PC-9 (cell line): ENCODE data around the gene TAF4. TPM values are rescaled to one million over a fixed set of nuclear protein-coding genes. Genes with fewer than 3 reads are reported as not detected.

Experiments used
- BruUV-seq: library from RNA; stranded (reverse); fragments of 400-500 nt; replicated peaks from 2 replicates; lab custom pipeline; 2021; lab: Mats Ljungman, UMichigan
- CTCF ChIA-PET: fragments of 300-600 bp; sonication (Branson Sonifier 250); formaldehyde crosslinking; loops from one replicate; lab custom pipeline; 2022; ENCODE audit warnings: antibody characterized with exemption; lab: Charles Lee
- POLR2A ChIA-PET: fragments of 300-600 bp; sonication (Branson Sonifier 250); formaldehyde crosslinking; loops from one replicate; lab custom pipeline; 2022; ENCODE audit warnings: antibody characterized with exemption; ENCODE audit not compliant: unreplicated experiment; lab: Charles Lee
- DNase-seq, 2 experiments: peaks; one replicate each; pipeline versions ENCODE4 v3.0.0 to v3.0.0-alpha.2; 2015 to 2022; ENCODE audit warnings: mixed read lengths in 1 of 2
- H2AFZ ChIP-seq: fragments of 200-600 bp; sonication (generic); 2 replicates; pipeline ENCODE4 v1.8.1; 2017; ENCODE audit warnings: antibody characterized with exemption
- H3F3A ChIP-seq: fragments of 200-600 bp; sonication (generic); 2 replicates; pipeline ENCODE4 v1.8.1; 2017; ENCODE audit warnings: antibody characterized with exemption, mild to moderate bottlenecking, low read depth; ENCODE audit not compliant: insufficient read depth
- H3K27ac ChIP-seq: fragments of 200-600 bp; sonication (generic); 2 replicates; pipeline ENCODE4 v1.6.1; 2016; ENCODE audit warnings: mixed run types
- H3K27me3 ChIP-seq: fragments of 200-600 bp; sonication (generic); 2 replicates; pipeline ENCODE4 v1.6.1; 2016; ENCODE audit warnings: low read depth, mixed run types; ENCODE audit not compliant: insufficient read depth
- H3K36me3 ChIP-seq: fragments of 200-600 bp; sonication (generic); 2 replicates; pipeline ENCODE4 v1.6.1; 2016; ENCODE audit warnings: low read depth, mixed run types
- H3K4me1 ChIP-seq: fragments of 200-600 bp; sonication (generic); replicated peaks from 2 replicates; pipeline ENCODE4 v1.6.1; 2016; ENCODE audit warnings: mixed run types; ENCODE audit not compliant: insufficient read depth
- H3K4me2 ChIP-seq: fragments of 200-600 bp; sonication (generic); 2 replicates; pipeline ENCODE4 v1.6.1; 2017; ENCODE audit warnings: mixed run types
- H3K4me3 ChIP-seq: fragments of 200-600 bp; sonication (generic); 2 replicates; pipeline ENCODE4 v1.6.1; 2016; ENCODE audit warnings: mixed run types
- H3K79me2 ChIP-seq: fragments of 200-600 bp; sonication (generic); 2 replicates; pipeline ENCODE4 v1.6.1; 2017; ENCODE audit warnings: low read depth, mixed run types
- H3K9me2 ChIP-seq: fragments of 200-600 bp; sonication (generic); 2 replicates; pipeline ENCODE4 v1.8.1; 2017; ENCODE audit warnings: mild to moderate bottlenecking; ENCODE audit not compliant: insufficient read depth
- H3K9me3 ChIP-seq: fragments of 200-600 bp; sonication (generic); 2 replicates; pipeline ENCODE4 v1.8.1; 2016; ENCODE audit warnings: low read depth; ENCODE audit not compliant: insufficient read depth
- H4K20me1 ChIP-seq: fragments of 200-600 bp; sonication (generic); 2 replicates; pipeline ENCODE4 v1.8.1; 2017; ENCODE audit not compliant: insufficient read depth
- EZH2 ChIP-seq: fragments of 200-600 bp; sonication (generic); IDR thresholded peaks from 2 replicates; pipeline ENCODE4 v1.8.0; 2017; ENCODE audit warnings: antibody characterized with exemption, low read depth
- intact Hi-C: fragments of 100-400 bp; cut with micrococcal nuclease; formaldehyde crosslinking; loops from one replicate; pipeline ENCODE4 v1.10.0; 2022; ENCODE audit not compliant: unreplicated experiment
- microRNA-seq: library from miRNA; unstranded; fragments of <30 nt; microRNA quantifications from one replicate; pipeline ENCODE4 v1.2.0, GENCODE V29; 2021; ENCODE audit warnings: borderline number of aligned reads, borderline replicate concordance
- total RNA-seq: library from RNA; stranded (reverse); gene quantifications from 2 replicates; pipeline ENCODE4 v1.2.3, GENCODE V29; 2021
- TF ChIP-seq, protein P1 (sequence below): fragments of 200-600 bp; sonication (generic); conservative IDR thresholded peaks from 2 replicates; pipeline ENCODE4 v1.6.1; 2017; ENCODE audit warnings: mixed run types, antibody characterized with exemption, mild to moderate bottlenecking, moderate library complexity

The TAF4 gene
- total RNA-seq, 1 experiment from 2014 or later = 32.5 TPM

- peaks cover 46% of the 10 kb centered on the region for H3K27me3 ChIP-seq
- ChIA-PET POLR2A (no interaction called here), CTCF (no interaction called here)
- H2AFZ ChIP-seq = no peak overlapping the region
- H4K20me1 ChIP-seq = no peaks in the 10 kb centered on the region
- no peaks in the 10 kb centered on the region for H3F3A ChIP-seq
- peak overlapping the region; percentile 39; the same call in 1 of the 2 replicates for H3K4me2 ChIP-seq
- no peaks in the 10 kb centered on the region for H3K79me2 ChIP-seq
- no TSS peak for BruUV-seq
- H3K9me2 ChIP-seq = no peaks in the 10 kb centered on the region
- intact Hi-C loops = no loop called here
- TF ChIP-seq, protein P1, sequence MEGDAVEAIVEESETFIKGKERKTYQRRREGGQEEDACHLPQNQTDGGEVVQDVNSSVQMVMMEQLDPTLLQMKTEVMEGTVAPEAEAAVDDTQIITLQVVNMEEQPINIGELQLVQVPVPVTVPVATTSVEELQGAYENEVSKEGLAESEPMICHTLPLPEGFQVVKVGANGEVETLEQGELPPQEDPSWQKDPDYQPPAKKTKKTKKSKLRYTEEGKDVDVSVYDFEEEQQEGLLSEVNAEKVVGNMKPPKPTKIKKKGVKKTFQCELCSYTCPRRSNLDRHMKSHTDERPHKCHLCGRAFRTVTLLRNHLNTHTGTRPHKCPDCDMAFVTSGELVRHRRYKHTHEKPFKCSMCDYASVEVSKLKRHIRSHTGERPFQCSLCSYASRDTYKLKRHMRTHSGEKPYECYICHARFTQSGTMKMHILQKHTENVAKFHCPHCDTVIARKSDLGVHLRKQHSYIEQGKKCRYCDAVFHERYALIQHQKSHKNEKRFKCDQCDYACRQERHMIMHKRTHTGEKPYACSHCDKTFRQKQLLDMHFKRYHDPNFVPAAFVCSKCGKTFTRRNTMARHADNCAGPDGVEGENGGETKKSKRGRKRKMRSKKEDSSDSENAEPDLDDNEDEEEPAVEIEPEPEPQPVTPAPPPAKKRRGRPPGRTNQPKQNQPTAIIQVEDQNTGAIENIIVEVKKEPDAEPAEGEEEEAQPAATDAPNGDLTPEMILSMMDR = no peak
- TF ChIP-seq EZH2 = no peak
- no peaks in the 10 kb centered on the region for H3K36me3 ChIP-seq
- H3K4me3 ChIP-seq = no peak overlapping the region
- H3K27ac ChIP-seq = no peak overlapping the region
- no peak for DNase-seq
- H3K9me3 ChIP-seq = no peaks in the 10 kb centered on the region
- H3K4me1 ChIP-seq = 0 out of 2 replicates have a peak, but pooled peaks cover 11% of the 10 kb centered on the region
These were observed 140.7 kb downstream of the TAF4 start for GRCh38 chr20:61924858-61925554.

Small RNAs within 50 kb of the gene (microRNA-seq; reads per million reads assigned to microRNA genes)
- gene MIR1257 (not detected), gene MIR3195 (not detected)

Other genes starting within 250 kb of the TAF4 start
- gene LSM14B, start 56.6 kb upstream of the TAF4 start, total RNA-seq = 61.5 and 67.2 TPM in 2 replicates
- gene PSMA7, start 77.5 kb upstream of the TAF4 start, total RNA-seq = 367 and 391 TPM in 2 replicates
- gene SS18L1, start 77.9 kb upstream of the TAF4 start, total RNA-seq = 22.4 and 29.0 TPM in 2 replicates
- 58.1 and 62.5 TPM in 2 replicates for gene MTG2, start 117.1 kb upstream of the TAF4 start, total RNA-seq
- not detected in 2 replicates for gene HRH3, start 154.4 kb upstream of the TAF4 start, total RNA-seq
- gene OSBPL2, start 172.6 kb upstream of the TAF4 start, total RNA-seq = 84.8 and 90.7 TPM in 2 replicates
- 172 and 173 TPM in 2 replicates for gene ADRM1, start 237.1 kb upstream of the TAF4 start, total RNA-seq